ENCODE measurements around the gene OR2C3. TPM values are rescaled to one million over a fixed set of nuclear protein-coding genes. Genes with fewer than 3 reads are reported as not detected.

OR2C3 gene
- not detected in 5 replicates for total RNA-seq (2022; extraction: Qiagen RNA extraction; ENCODE audit: low read depth)

GRCh38 chr1:247536340-247536739, at the start of gene OR2C3:
Gene OR2C3, minus strand, starts transcription at chr1:247536440. Its CDS starts 3,929 bp downstream, at chr1:247532511.

GRCh38 chr1:247548769-247549182, 12.5 kb upstream of the OR2C3 start, which contains the start of gene GCSAML:
Gene GCSAML, plus strand, starts transcription at chr1:247549134. Its CDS starts 58 bp downstream, at chr1:247549192.

Other genes with a start within 250 kb of the OR2C3 start
- gene ZNF496, start 204.6 kb downstream of the OR2C3 start, total RNA-seq (2022; extraction: Qiagen RNA extraction; ENCODE audit: low read depth): 17.6 to 20.5 TPM (median 18.1 TPM) in 5 replicates
- not detected in 5 replicates for gene NLRP3, start 120.3 kb downstream of the OR2C3 start, total RNA-seq (2022; extraction: Qiagen RNA extraction; ENCODE audit: low read depth)
- gene OR2B11, start 78.3 kb downstream of the OR2C3 start, total RNA-seq (2022; extraction: Qiagen RNA extraction; ENCODE audit: low read depth): not detected in 5 replicates
- gene GCSAML, start 12.7 kb upstream of the OR2C3 start, total RNA-seq (2022; extraction: Qiagen RNA extraction; ENCODE audit: low read depth): not detected in 5 replicates
- not detected in 5 replicates for gene OR2G2, start 51.9 kb upstream of the OR2C3 start, total RNA-seq (2022; extraction: Qiagen RNA extraction; ENCODE audit: low read depth)
- gene OR2G3, start 69.1 kb upstream of the OR2C3 start, total RNA-seq (2022; extraction: Qiagen RNA extraction; ENCODE audit: low read depth): not detected in 5 replicates
- gene OR13G1, start 143.3 kb upstream of the OR2C3 start, total RNA-seq (2022; extraction: Qiagen RNA extraction; ENCODE audit: low read depth): not detected in 5 replicates
- not detected in 5 replicates for gene OR6F1, start 180.2 kb upstream of the OR2C3 start, total RNA-seq (2022; extraction: Qiagen RNA extraction; ENCODE audit: low read depth)
- not detected in 5 replicates for gene OR14K1, start 202.2 kb upstream of the OR2C3 start, total RNA-seq (2022; extraction: Qiagen RNA extraction; ENCODE audit: low read depth)
- not detected in 5 replicates for gene OR14A2, start 211.7 kb upstream of the OR2C3 start, total RNA-seq (2022; extraction: Qiagen RNA extraction; ENCODE audit: low read depth)
- not detected in 5 replicates for gene OR1C1, start 224.1 kb upstream of the OR2C3 start, total RNA-seq (2022; extraction: Qiagen RNA extraction; ENCODE audit: low read depth)

Data from A549 treated with DMSO at 1 μM for 4 hours (cell line).